HG03095 (cell line): ENCODE measurements around the gene KRTAP22-2.

Experiments
- ATAC-seq: cut with Tn5 transposase; IDR thresholded peaks from one replicate; pipeline ENCODE4 v1.9.1; 2021; ENCODE audit warnings: moderate library complexity; ENCODE audit not compliant: unreplicated experiment

The KRTAP22-2 gene

GRCh38 chr21:30590297-30590696, at the start of gene KRTAP22-2:
KRTAP22-2 (minus strand) TSS chr21:30590397.
- no peak for ATAC-seq

GRCh38 chr21:30638686-30639085, 48.5 kb upstream of the KRTAP22-2 start:
- ATAC-seq, result no peak

- ATAC-seq, result no peak
Measured at GRCh38 chr21:30634906-30635305, 44.7 kb upstream of the KRTAP22-2 start, which contains the start of gene KRTAP20-2. KRTAP20-2 (plus strand) TSS chr21:30635206; CDS start chr21:30635264, 58 bp downstream.

GRCh38 chr21:30629200-30629599, 39.0 kb upstream of the KRTAP22-2 start:
- ATAC-seq, result no peak

DNA sequence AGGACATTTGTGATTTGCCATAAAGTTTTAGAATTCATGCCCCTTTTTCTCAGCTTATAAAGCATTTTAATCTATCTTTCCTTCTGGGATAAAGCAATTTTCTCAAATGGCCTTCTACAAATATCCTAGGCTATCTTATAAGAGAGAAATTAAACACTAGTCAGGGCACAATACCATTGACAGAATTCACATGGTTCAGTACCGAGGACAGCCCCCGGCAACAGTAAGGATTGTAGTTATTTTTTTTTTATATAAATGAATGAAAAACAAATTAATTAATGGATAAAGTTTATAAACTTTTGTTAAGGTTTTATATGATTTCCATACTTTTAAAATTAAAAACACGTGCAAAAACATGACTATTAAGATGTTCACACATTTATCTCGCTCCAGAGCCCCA, 37.9 kb upstream of the KRTAP22-2 start:
- no peak for ATAC-seq

DNA sequence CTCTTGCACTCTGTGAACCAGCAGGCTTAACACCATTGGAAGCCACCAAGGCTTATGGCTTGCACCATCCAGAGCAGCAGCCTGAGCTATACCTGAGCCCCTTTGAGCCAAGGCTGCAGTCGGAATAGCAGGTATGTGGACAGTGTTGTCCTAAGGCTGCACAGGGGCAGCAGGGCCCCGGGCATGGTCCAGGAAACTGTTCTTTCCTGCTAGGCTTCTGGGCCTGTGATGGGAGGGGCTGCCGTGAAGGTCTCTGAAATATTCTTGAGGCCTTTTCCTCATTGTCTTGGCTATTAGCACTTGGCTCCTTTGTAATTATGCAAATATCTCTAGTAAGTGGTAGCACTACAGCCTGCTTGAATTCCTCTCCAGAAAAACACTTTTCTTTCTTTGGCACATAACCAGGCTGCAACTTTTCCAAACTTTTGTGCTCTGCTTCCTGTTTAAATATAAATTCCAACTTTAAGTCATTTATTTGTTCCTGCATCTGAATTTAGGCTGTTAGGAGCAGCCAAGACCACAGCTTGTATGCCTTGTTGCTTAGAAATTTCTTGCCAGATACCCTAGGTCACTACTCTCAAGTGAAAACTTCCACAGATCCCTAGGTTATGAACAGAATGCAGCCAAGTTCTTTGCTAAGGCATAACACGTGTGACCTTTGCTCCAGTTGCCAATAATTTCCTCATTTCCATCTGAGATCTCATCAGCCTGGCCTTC, 35.4 kb upstream of the KRTAP22-2 start:
- no peak for ATAC-seq

DNA sequence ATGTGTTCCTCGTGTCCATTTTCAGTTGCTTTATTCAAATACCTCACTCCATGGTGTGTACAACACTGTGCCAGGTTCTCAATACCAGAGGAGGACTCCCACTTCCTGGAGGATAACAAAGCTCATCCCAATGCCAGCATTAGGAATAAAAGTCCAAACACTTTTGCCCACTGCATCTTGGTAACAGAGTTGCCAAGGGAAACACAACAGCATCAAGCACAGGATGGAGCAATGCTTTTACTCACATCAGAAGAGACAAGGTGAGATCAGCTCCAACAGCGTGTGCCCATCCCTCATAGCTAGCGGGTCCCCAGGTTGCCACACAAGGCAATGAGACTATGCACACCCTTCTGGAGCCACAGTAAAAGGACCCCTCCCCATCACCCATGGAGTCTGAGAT, 33.2 kb upstream of the KRTAP22-2 start:
- ATAC-seq, result no peak

DNA sequence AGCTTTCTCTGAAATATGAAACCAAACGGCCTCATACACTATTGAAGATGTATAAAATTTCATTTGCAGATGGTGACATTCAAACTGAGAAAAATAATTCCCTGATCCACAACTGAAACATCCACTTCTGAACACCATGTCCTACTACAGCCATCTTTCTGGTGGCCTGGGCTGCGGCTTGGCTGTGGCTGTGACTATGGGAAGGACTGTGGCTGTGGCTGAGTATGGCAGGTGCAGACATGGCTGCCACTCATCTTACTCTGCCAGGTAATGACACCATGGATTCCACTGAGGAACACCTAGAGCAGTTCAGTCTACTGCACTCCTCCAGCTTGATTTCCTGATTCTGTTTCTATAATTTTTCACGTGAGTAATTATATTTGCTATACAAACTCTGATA, 30.3 kb upstream of the KRTAP22-2 start, which contains the start of gene KRTAP20-4:
KRTAP20-4 (plus strand) TSS at position 106 of the 400 bp plus-strand sequence.
- ATAC-seq, result no peak

- no peak for ATAC-seq
Measured at GRCh38 chr21:30620080-30620479, 29.9 kb upstream of the KRTAP22-2 start.

- no peak for ATAC-seq
Measured at GRCh38 chr21:30616125-30616524, 25.9 kb upstream of the KRTAP22-2 start, which contains the start of gene KRTAP20-1. KRTAP20-1 (plus strand) TSS chr21:30616425; CDS start chr21:30616455, 30 bp downstream.

GRCh38 chr21:30615199-30615598, 25.0 kb upstream of the KRTAP22-2 start:
- ATAC-seq, result no peak

DNA sequence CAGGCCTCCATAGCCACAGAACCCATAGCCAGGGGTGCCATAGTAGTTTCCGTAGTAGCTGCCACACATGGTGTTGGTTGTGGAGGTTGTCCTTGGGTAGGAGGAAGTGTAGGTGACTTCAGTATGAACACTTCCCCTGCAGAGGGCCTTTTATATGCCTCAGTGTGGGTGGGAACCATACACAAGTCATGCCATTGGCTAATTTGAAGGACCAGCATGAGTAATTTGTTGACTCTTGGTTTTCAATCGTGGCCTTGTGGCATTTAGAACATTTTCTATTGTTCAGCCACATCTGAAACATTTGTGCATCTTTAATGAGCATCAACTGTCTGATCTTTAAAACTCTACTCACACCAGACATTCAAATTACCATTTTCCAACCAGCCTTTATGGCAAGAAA, 23.6 kb upstream of the KRTAP22-2 start, which contains the start of gene KRTAP6-1:
KRTAP6-1 (minus strand) TSS at position 95 of the 400 bp plus-strand sequence; CDS start at position 69, 26 bp downstream.
- ATAC-seq, result no peak

DNA sequence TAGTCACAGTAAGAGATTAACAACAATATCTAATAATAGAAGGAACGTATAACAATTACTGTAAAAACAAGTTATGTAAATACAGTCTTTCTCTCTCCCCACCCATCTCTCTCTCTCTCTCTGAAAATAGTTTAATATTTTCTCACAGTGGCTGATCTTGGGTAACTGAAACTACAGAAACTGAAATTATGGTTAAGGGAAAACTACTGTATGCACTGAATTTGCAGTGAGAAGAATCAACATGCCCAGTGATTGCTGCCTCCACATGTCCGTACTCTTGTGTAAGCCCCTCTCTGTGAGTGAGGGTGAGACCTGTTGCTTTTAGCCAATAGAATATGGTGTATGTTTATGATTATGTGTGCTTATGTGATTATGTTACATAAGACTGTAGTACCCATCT, 21.9 kb upstream of the KRTAP22-2 start:
- ATAC-seq, result no peak

GRCh38 chr21:30605968-30606367, 15.8 kb upstream of the KRTAP22-2 start:
- ATAC-seq, result no peak

GRCh38 chr21:30600787-30601186, 10.6 kb upstream of the KRTAP22-2 start, which contains the start of gene KRTAP22-1:
KRTAP22-1 (plus strand) TSS chr21:30601087.
- no peak for ATAC-seq

GRCh38 chr21:30598802-30599201, 8.6 kb upstream of the KRTAP22-2 start, which contains the start of gene KRTAP6-2:
KRTAP6-2 (minus strand) TSS chr21:30598902; CDS start chr21:30598874, 28 bp downstream.
- ATAC-seq, result no peak

GRCh38 chr21:30592140-30592539, 1.9 kb upstream of the KRTAP22-2 start, which contains the start of gene KRTAP6-3:
KRTAP6-3 (plus strand) TSS chr21:30592440; CDS start chr21:30592446, 6 bp downstream.
- ATAC-seq, result no peak

- no peak for ATAC-seq
Measured at GRCh38 chr21:30582870-30583269, 7.3 kb downstream of the KRTAP22-2 start.

- no peak for ATAC-seq
Measured at GRCh38 chr21:30580132-30580531, 10.1 kb downstream of the KRTAP22-2 start.

DNA sequence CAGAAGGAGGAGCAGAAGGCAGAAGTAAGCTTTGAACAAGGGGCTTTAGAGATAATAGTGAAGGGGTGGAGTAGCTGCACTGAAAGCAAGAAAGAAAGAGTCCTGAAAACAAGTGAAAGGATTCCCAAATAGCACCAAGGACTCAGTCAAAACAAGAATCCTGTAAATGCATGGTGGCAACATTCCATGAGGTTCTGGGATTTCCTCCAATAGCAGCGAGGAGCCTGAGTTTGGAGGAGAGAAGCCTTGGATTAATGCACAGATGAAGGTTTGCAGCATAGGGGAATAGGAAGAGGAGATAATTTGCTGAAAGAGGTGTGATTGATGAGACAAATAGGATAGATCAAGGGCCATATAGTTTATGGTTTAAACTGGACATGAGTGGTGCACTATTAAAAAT, 10.9 kb downstream of the KRTAP22-2 start:
- ATAC-seq, result no peak

GRCh38 chr21:30577766-30578165, 12.4 kb downstream of the KRTAP22-2 start:
- no peak for ATAC-seq

DNA sequence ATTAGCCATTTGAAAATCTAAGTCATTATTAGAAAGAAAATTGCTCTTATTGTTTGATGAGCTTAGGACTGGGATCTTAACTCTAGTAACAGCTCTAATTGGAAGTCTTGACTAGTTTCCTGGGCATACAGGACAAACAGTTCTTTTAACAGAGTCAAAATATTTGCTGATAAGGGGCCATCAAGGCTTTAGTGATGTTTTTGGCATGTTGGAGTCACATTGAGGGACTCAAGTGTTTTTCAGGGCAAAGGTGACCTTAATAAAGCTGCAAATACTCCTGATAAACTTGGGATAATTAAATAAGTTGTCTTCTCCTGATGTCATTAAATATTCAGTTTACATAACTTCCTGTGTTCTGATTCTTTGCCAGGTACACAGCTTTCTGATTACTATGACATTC, 22.6 kb downstream of the KRTAP22-2 start:
- no peak for ATAC-seq
